Natural killer cell (primary cell): ENCODE results near the gene BRD3. TPM values are rescaled to one million over a fixed set of nuclear protein-coding genes. Genes with fewer than 3 reads are reported as not detected.

ENCODE experiments used
- ATAC-seq, 3 donors: fragments of 150-1000 bp in 2 of 3; fragments of 200-7000 bp in 1 of 3; cut with Tn5 transposase; 1 replicate in 1 of 3; 2 replicates in 2 of 3; pipeline ENCODE4 v1.10.0; 2021; ENCODE audit warnings: mild to moderate bottlenecking in 2 of 3, moderate library complexity in 2 of 3
- DNase-seq, 2 donors: peaks; one replicate each; pipeline versions ENCODE4 v3.0.0 to v3.0.0-alpha.2; 2013 to 2021; ENCODE audit warnings: mixed read lengths in 1 of 2
- H3K27ac ChIP-seq: one replicate; pipeline ENCODE4 v1.5.1; 2013; ENCODE audit warnings: mild to moderate bottlenecking, low read length
- H3K27me3 ChIP-seq: one replicate; pipeline ENCODE4 v1.6.1; 2013; ENCODE audit warnings: low read length; ENCODE audit not compliant: control insufficient read depth, insufficient read depth
- H3K36me3 ChIP-seq: one replicate; pipeline ENCODE4 v1.6.1; 2013; ENCODE audit warnings: low read length; ENCODE audit not compliant: control insufficient read depth, insufficient read depth
- H3K4me1 ChIP-seq: one replicate; pipeline ENCODE4 v1.6.1; 2013; ENCODE audit warnings: low read length; ENCODE audit not compliant: control insufficient read depth, insufficient read depth
- H3K4me3 ChIP-seq: one replicate; pipeline ENCODE4 v1.5.1; 2013; ENCODE audit warnings: low read length
- H3K9me3 ChIP-seq: one replicate; pipeline ENCODE4 v1.6.1; 2013; ENCODE audit warnings: low read length; ENCODE audit not compliant: control insufficient read depth, insufficient read depth
- H3K27ac Mint-ChIP-seq, 2 donors: one replicate each; pipeline ENCODE4 v1.8.0; 2022; ENCODE audit warnings: mild to moderate bottlenecking in 2 of 2, mixed read lengths in 2 of 2, moderate library complexity in 1 of 2
- H3K27me3 Mint-ChIP-seq, 2 donors: one replicate each; pipeline ENCODE4 v1.8.0; 2022; ENCODE audit warnings: low read depth in 2 of 2, mixed read lengths in 2 of 2
- H3K36me3 Mint-ChIP-seq: one replicate; pipeline ENCODE4 v1.8.0; 2022; ENCODE audit warnings: mixed read lengths
- H3K4me1 Mint-ChIP-seq, 2 donors: one replicate each; pipeline ENCODE4 v1.8.0; 2022; ENCODE audit warnings: mixed read lengths in 2 of 2
- H3K4me3 Mint-ChIP-seq: one replicate; pipeline ENCODE4 v1.8.0; 2022; ENCODE audit warnings: mild to moderate bottlenecking, moderate library complexity, mixed read lengths
- H3K9me3 Mint-ChIP-seq, 2 donors: one replicate each; pipeline ENCODE4 v1.8.0; 2022; ENCODE audit warnings: mixed read lengths in 2 of 2
- WGBS: methylation state at CpG from one replicate; pipeline ENCODE4 v1.1.7; 2013; ENCODE audit warnings: missing lambda C conversion rate; ENCODE audit not compliant: insufficient coverage; 5-methylcytosine and 5-hydroxymethylcytosine counted together
- intact Hi-C: fragments of 100-400 bp; cut with micrococcal nuclease; formaldehyde crosslinking; loops from one replicate; pipeline ENCODE4 v1.14.2; 2022
- total RNA-seq, 4 donors: library from RNA; stranded (reverse); fragments of 120-200 nt in 1 of 4; gene quantifications; one replicate each; pipeline versions ENCODE4 v1.2.3 to v1.2.4, GENCODE V29; 2013 to 2022
- TF ChIP-seq, protein P1 (sequence below): fragments of 200-600 bp; IDR thresholded peaks from one replicate; pipeline ENCODE4 v1.8.0; 2022; ENCODE audit warnings: antibody characterized with exemption

Gene BRD3
- total RNA-seq, 3 donors from 2014 or later (not counting 1 experiment from before 2014, with no cell fraction given): 52.8 to 63.0 (median 52.8) TPM

DNA sequence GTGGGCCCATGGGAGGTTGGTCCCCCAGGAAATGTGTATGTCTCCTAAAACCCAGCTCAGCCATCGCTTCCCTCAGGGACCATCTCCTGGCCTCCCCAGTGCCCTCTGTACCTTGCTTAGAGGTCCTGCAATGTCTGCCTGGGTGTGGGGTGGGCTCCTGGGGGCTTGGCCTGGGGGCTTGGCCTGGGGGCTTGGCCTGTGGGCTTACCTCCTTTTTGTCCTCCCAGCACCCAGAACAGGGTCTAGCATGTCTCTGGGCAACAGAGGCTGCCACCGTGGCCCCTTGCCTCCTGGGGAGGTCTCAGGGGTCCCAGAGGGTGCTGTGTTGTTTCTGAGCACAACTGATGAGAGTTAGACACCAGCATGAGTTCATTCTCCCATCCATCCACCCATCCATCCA, 65.0 kb downstream of the BRD3 start:
- no peaks in the 10 kb centered on the region for H3K36me3 ChIP-seq
- ATAC-seq: no peak
- Mint-ChIP-seq H3K9me3 (no peaks in the 10 kb centered on the region), H3K4me1 (no peaks in the 10 kb centered on the region), H3K4me3 (no peak overlapping the region), H3K27me3 (peaks cover 2 to 10% of the 10 kb centered on the region in 2 donors), H3K27ac (no peak overlapping the region), H3K36me3 (no peaks in the 10 kb centered on the region)
- no peak overlapping the region for H3K27ac ChIP-seq
- TF ChIP-seq, protein P1, sequence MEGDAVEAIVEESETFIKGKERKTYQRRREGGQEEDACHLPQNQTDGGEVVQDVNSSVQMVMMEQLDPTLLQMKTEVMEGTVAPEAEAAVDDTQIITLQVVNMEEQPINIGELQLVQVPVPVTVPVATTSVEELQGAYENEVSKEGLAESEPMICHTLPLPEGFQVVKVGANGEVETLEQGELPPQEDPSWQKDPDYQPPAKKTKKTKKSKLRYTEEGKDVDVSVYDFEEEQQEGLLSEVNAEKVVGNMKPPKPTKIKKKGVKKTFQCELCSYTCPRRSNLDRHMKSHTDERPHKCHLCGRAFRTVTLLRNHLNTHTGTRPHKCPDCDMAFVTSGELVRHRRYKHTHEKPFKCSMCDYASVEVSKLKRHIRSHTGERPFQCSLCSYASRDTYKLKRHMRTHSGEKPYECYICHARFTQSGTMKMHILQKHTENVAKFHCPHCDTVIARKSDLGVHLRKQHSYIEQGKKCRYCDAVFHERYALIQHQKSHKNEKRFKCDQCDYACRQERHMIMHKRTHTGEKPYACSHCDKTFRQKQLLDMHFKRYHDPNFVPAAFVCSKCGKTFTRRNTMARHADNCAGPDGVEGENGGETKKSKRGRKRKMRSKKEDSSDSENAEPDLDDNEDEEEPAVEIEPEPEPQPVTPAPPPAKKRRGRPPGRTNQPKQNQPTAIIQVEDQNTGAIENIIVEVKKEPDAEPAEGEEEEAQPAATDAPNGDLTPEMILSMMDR: no peak
- no peaks in the 10 kb centered on the region for H3K4me1 ChIP-seq
- H3K27me3 ChIP-seq: no peaks in the 10 kb centered on the region
- no peak for DNase-seq
- no peak overlapping the region for H3K4me3 ChIP-seq
- intact Hi-C loops: no loop called here
- H3K9me3 ChIP-seq: no peaks in the 10 kb centered on the region
- 85% methylated on average over 2 of the region's 2 CpGs for WGBS

DNA sequence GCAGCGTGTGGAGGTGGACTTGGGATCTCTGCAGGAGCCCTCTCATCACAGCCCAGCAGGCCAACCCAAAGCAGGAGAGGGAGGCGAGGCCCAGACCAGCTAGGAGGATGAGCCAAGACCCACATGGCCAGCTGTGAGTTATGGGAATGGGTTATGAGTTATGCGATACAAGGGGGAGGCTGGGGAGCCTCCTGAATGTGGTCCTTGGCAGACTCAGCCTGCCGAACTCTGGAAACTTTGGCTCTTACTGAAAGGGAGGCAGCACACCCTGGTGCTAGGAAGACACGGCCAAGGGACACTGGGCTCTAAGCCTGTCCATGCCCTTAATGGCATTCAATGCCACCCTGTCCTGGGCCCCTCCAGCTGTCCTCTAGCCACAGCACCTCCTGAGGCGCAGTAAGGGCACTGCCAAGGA, 68.0 kb downstream of the BRD3 start:
- no peak for DNase-seq

DNA sequence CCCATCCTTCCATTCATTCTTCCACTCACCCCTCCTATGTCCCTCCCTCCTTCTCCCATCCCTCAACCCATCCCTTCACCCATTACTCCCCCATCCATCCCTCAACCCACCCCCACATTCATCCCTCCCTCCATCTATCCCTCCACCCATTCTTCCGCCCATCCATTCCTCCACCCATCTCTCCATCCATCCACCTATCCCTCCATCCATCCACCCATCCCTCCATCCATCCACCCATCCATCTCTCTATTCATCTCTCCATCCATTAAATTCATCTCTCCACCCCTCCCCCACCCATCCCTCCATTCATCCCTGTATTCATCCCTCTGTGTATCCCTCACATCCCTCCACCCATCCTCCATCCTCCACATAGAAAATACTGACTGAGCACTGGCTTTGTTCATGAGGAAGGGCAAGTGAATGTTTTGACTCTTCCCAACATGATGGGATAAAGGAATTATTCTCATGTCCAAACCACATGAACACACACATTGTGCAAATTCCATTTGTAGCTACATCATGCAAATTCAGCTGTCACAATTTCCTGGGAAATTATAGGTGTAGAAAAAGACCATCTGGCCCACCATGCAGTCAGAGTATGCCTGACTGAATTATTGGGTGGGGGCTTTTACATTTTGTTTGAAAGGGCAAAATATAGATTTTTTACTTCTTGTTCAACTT, 68.8 kb downstream of the BRD3 start:
- H3K4me3 ChIP-seq: no peak overlapping the region
- H3K4me1 Mint-ChIP-seq: peaks cover 0 to 5% of the 10 kb centered on the region in 2 donors
- H3K36me3 ChIP-seq: no peaks in the 10 kb centered on the region
- peaks cover 0 to 4% of the 10 kb centered on the region in 2 donors for H3K27me3 Mint-ChIP-seq
- DNase-seq (no peak), ATAC-seq (no peak)
- H3K4me3 Mint-ChIP-seq: no peak overlapping the region
- TF ChIP-seq, protein P1: no peak
- no peaks in the 10 kb centered on the region for H3K9me3 Mint-ChIP-seq
- intact Hi-C loops: no loop called here
- WGBS: 95% methylated on average over 1 of the region's 1 CpG
- no peaks in the 10 kb centered on the region for H3K9me3 ChIP-seq
- no peak overlapping the region for H3K27ac Mint-ChIP-seq
- H3K4me1 ChIP-seq: peaks cover 7% of the 10 kb centered on the region
- no peaks in the 10 kb centered on the region for H3K36me3 Mint-ChIP-seq
- no peak overlapping the region for H3K27ac ChIP-seq
- no peaks in the 10 kb centered on the region for H3K27me3 ChIP-seq

More for the DNA sequence above, 68.0 kb downstream of the BRD3 start:
- H3K36me3 Mint-ChIP-seq: no peaks in the 10 kb centered on the region
- intact Hi-C loops: no loop called here
- no peak overlapping the region for H3K4me3 Mint-ChIP-seq
- H3K27me3 Mint-ChIP-seq: peaks cover 0 to 4% of the 10 kb centered on the region in 2 donors
- Histone ChIP-seq H3K36me3 (no peaks in the 10 kb centered on the region), H3K27ac (no peak overlapping the region), H3K4me1 (no peaks in the 10 kb centered on the region), H3K27me3 (no peaks in the 10 kb centered on the region), H3K9me3 (no peaks in the 10 kb centered on the region), H3K4me3 (no peak overlapping the region)
- TF ChIP-seq, protein P1: no peak
- WGBS: 87% methylated on average over 6 of the region's 6 CpGs
- ATAC-seq: no peak
- no peaks in the 10 kb centered on the region for H3K9me3 Mint-ChIP-seq
- H3K27ac Mint-ChIP-seq: no peak overlapping the region
- H3K4me1 Mint-ChIP-seq: no peaks in the 10 kb centered on the region

DNA sequence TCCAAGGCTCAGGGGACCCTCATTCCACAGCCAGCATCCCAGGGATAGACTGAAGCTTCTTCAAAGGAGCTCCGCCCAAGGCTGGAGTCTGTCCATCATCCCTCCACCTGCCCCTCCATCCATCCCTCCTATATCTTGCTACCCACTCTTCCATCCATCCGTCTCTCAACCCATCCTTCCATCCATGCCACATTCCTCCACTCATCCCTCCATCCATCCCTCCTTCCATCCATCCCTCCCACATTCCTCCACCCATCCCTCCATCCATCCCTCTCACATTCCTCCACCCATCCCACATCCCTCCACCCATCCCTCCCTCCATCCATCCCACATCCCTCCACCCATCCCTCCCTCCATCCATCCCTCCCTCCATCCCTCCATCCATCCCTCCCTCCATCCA, 70.2 kb downstream of the BRD3 start:
- H3K9me3 Mint-ChIP-seq: no peaks in the 10 kb centered on the region
- DNase-seq (no peak), ATAC-seq (no peak)
- no peaks in the 10 kb centered on the region for H3K27me3 ChIP-seq
- peaks cover 0 to 4% of the 10 kb centered on the region in 2 donors for H3K27me3 Mint-ChIP-seq
- peaks cover 0 to 7% of the 10 kb centered on the region in 2 donors for H3K4me1 Mint-ChIP-seq
- WGBS: 86% methylated on average over 2 of the region's 2 CpGs
- H3K4me3 Mint-ChIP-seq: no peak overlapping the region
- H3K4me3 ChIP-seq: no peak overlapping the region
- no peaks in the 10 kb centered on the region for H3K9me3 ChIP-seq
- H3K36me3 ChIP-seq: no peaks in the 10 kb centered on the region
- TF ChIP-seq, protein P1: no peak
- H3K36me3 Mint-ChIP-seq: no peaks in the 10 kb centered on the region
- H3K27ac ChIP-seq: no peak overlapping the region
- peaks cover 19% of the 10 kb centered on the region for H3K4me1 ChIP-seq
- intact Hi-C loops: no loop called here
- H3K27ac Mint-ChIP-seq: no peak overlapping the region
